HG02798 (cell line): ENCODE data around the gene OTUD1.

ENCODE experiments used
- ATAC-seq: cut with Tn5 transposase; IDR thresholded peaks from one replicate; pipeline ENCODE4 v1.9.1; 2021; ENCODE audit warnings: mild to moderate bottlenecking; ENCODE audit not compliant: unreplicated experiment, poor library complexity

OTUD1 gene

GRCh38 chr10:23459308-23459939 is 20.5 kb downstream of the OTUD1 start:
- no peak for ATAC-seq

GRCh38 chr10:23461557-23461956 is 22.7 kb downstream of the OTUD1 start:
- no peak for ATAC-seq

GRCh38 chr10:23467012-23467411 is 28.1 kb downstream of the OTUD1 start:
- ATAC-seq = no peak

GRCh38 chr10:23467548-23467947 is 28.7 kb downstream of the OTUD1 start:
- ATAC-seq = no peak

GRCh38 chr10:23469596-23470237 is 30.8 kb downstream of the OTUD1 start:
- no peak for ATAC-seq

GRCh38 chr10:23472181-23472580 is 33.3 kb downstream of the OTUD1 start:
- ATAC-seq = no peak

- no peak for ATAC-seq
These were observed 35.2 kb downstream of the OTUD1 start for GRCh38 chr10:23474081-23474480.

GRCh38 chr10:23474626-23475025 is 35.8 kb downstream of the OTUD1 start:
- ATAC-seq = no peak

- no peak for ATAC-seq
These were observed 39.7 kb downstream of the OTUD1 start for GRCh38 chr10:23478570-23478969.

- ATAC-seq = no peak
These were observed 41.1 kb downstream of the OTUD1 start for GRCh38 chr10:23479798-23480473.

GRCh38 chr10:23481363-23481961 is 42.6 kb downstream of the OTUD1 start:
- ATAC-seq = no peak

- ATAC-seq = no peak
These were observed 51.2 kb downstream of the OTUD1 start for GRCh38 chr10:23490115-23490514.
